Measurements from ENCODE around the gene NIT1. TPM values are rescaled to one million over a fixed set of nuclear protein-coding genes. Genes with fewer than 3 reads are reported as not detected.
"Not testable (repeated sequence)": the region's sequence is repeated elsewhere in the genome, so short reads cannot be mapped to it uniquely, and the experiment has no call there.

NIT1 gene
- total RNA-seq, 2 donors from 2014 or later, result 59.0 to 82.9 TPM

DNA sequence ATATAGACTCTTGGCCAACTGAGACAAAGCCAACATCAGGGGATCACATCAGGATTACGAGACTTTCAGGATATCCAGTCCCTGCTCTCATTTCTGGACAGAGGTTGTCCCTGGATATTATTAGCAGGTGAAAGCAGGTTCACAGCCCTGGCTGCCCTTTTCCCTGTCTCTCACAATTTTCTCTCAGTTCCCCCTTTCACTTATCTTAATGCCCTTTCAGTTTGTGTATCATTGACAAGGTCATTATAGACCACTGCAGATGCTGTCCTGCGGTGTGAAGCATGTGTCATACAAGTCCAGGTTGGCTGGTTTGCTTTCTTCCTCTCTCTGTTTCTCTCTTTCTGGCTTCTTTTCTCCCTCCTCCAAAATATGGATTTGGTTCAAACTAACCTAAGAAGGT is 21.9 kb upstream of the NIT1 start:
- H3K27ac Mint-ChIP-seq, result no peak overlapping the region
- DNase-seq (ENCODE audit: low spot score in 2 of 2) (no peak), ATAC-seq (no peak)
- H3K36me3 Mint-ChIP-seq, result peaks cover 0 to 6% of the 10 kb centered on the region in 2 donors
- H3K9me3 Mint-ChIP-seq, result no peaks in the 10 kb centered on the region

DNA sequence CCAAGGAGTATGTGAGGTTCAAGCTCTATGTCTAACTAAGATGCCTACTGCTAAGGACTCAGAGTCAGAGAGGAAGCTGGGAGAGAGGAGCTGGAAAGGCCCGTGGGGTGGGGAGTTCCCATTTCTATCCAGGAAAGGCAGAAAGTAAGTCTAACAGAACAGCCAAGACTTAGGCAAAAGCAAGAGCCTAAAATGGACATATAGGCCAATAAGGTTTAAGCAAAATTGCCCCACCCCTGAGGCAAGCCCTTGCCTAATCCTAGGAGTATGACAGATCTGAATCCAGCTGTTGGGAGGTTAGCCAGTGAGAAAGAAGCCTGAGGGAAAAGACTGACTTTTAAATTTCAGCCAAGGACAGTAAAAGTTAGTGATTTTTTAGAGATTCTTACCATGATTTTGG is 21.4 kb upstream of the NIT1 start:
- DNase-seq (ENCODE audit: low spot score in 2 of 2) (no peak), ATAC-seq (no peak)
- Mint-ChIP-seq H3K36me3 (peaks cover 0 to 6% of the 10 kb centered on the region in 2 donors), H3K27ac (no peak overlapping the region), H3K9me3 (no peaks in the 10 kb centered on the region)

DNA sequence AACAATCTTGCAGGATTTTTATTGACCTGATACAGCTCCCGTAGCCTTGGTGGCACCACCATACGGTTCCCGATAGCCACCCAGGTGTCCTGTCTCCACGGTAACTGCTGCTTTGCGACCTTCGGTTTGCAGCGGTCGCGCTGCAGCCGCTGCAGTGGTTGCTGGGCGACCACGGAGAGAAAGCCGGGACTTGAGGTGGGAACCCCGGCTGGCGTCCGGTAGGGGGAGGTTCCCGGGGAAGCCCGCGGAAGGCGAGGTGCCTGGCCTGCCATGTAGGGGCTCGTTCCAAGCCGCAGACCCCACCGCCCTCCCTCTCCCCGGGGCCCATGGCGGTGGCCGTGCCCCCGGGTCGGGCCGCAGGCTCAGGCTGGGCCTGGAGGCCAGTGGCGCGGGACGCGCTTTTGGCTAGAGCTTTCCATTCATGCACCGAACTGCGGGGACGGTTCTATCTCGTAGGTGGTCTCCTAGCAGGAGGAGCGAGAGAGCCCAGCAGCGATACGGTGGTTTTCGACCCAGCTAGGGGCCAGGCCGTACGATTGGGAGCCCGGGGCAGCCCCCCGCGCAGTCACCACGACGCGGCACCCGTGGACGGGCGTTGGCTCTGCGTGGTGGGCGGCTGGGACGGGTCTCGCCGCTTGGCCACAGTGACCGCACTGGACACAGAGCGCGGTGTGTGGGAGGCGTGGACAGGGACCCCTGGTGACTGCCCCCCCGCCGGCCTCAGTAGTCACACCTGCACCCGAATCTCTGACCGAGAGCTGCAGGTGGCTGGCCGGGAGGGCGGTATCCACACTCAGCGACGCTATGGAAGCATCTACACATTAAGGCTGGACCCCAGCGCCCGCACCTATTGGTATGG is 19.5 kb upstream of the NIT1 start, which contains the start of gene KLHDC9:
Gene KLHDC9 (plus strand): TSS at position 152 of the 859 bp plus-strand sequence. CDS start 175 bp downstream, at position 327.
- ATAC-seq (peak; percentile 45 to 88), DNase-seq (ENCODE audit: low spot score in 2 of 2) (peak; percentile 63 to 71)
- peaks cover 4 to 6% of the 10 kb centered on the region in 2 donors for H3K36me3 Mint-ChIP-seq
- H3K9me3 Mint-ChIP-seq, result no peaks in the 10 kb centered on the region
- peak within 1 kb of the TSS; percentile 75 to 96 for H3K27ac Mint-ChIP-seq

- Mint-ChIP-seq H3K36me3 (peaks cover 4 to 6% of the 10 kb centered on the region in 2 donors), H3K27ac (peak overlapping the region in 1 of 2 donors; percentile 22)
Measured at GRCh38 chr1:161099090-161099802, 18.7 kb upstream of the NIT1 start.

DNA sequence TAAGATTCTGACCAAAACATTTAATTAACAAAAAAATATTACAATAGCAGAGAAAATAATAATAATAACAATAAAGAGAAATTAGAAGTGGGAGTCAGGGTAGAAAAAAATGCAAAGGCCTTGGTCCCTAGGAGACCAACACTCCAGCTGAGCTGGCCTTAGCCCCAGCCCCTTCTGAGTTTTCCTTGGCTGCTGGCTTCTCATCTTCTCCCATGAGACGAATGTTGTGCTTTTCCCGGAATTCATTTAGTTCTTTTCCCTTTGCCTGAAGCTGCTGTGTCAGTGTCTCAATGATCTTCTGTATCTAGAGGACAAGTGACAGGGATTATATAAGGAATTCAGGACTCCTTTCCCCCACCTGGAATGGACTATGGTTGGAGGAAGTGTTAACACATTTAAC is 17.3 kb upstream of the NIT1 start:
- peaks cover 4 to 6% of the 10 kb centered on the region in 2 donors for H3K36me3 Mint-ChIP-seq

More at GRCh38 chr1:161099090-161099802, 18.7 kb upstream of the NIT1 start:
- no peaks in the 10 kb centered on the region for H3K9me3 Mint-ChIP-seq
- ATAC-seq (no peak), DNase-seq (ENCODE audit: low spot score in 2 of 2) (no peak)

DNA sequence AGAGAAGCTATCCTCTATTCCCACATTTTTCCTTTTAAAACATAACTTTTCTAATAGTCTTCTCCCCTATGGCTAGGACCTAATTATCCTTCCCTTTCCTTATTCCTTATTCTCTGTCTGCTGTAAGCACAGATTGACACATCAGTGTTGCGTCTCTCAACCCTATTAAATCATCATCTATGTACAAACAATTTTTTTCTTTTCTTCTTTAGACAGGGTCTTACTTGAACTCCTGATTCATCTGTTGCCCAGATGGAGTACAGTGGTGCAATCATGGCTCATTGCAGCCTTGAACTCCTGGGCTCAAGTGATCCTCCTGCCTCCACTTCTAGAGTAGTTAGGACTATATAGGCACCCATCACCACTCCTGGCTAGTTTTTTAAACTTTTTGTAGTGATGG is 11.5 kb upstream of the NIT1 start:
- no peak for DNase-seq (ENCODE audit: low spot score in 2 of 2)
- H3K36me3 Mint-ChIP-seq, result peaks cover 17 to 20% of the 10 kb centered on the region in 2 donors
- no peak for ATAC-seq
- H3K9me3 Mint-ChIP-seq, result peaks cover 0 to 5% of the 10 kb centered on the region in 2 donors
- peak overlapping the region in 1 of 2 donors; percentile 24 for H3K27ac Mint-ChIP-seq

More for the DNA sequence above, 17.3 kb upstream of the NIT1 start:
- Mint-ChIP-seq H3K9me3 (no peaks in the 10 kb centered on the region), H3K27ac (no peak overlapping the region)
- DNase-seq (ENCODE audit: low spot score in 2 of 2) (no peak), ATAC-seq (no peak)

GRCh38 chr1:161111117-161111516 is 6.8 kb upstream of the NIT1 start:
- Mint-ChIP-seq H3K9me3 (peaks cover 0 to 5% of the 10 kb centered on the region in 2 donors), H3K36me3 (peaks cover 15 to 29% of the 10 kb centered on the region in 2 donors), H3K27ac (peak overlapping the region in 1 of 2 donors; percentile 50)
- DNase-seq (ENCODE audit: low spot score in 2 of 2) (no peak), ATAC-seq (no peak)

- Mint-ChIP-seq H3K9me3 (peaks cover 0 to under 1% of the 10 kb centered on the region in 2 donors), H3K36me3 (peaks cover 10 to 29% of the 10 kb centered on the region in 2 donors), H3K27ac (peak overlapping the region in 1 of 2 donors; percentile 50)
- ATAC-seq (no peak), DNase-seq (ENCODE audit: low spot score in 2 of 2) (no peak)
Measured at GRCh38 chr1:161111527-161111926, 6.4 kb upstream of the NIT1 start.

- Mint-ChIP-seq H3K9me3 (no peaks in the 10 kb centered on the region), H3K36me3 (peaks cover 23 to 37% of the 10 kb centered on the region in 2 donors), H3K27ac (peak overlapping the region; percentile 44 to 99)
- DNase-seq (ENCODE audit: low spot score in 2 of 2), result no peak
- ATAC-seq, result no peak
Measured at GRCh38 chr1:161113915-161114314, 4.0 kb upstream of the NIT1 start.

DNA sequence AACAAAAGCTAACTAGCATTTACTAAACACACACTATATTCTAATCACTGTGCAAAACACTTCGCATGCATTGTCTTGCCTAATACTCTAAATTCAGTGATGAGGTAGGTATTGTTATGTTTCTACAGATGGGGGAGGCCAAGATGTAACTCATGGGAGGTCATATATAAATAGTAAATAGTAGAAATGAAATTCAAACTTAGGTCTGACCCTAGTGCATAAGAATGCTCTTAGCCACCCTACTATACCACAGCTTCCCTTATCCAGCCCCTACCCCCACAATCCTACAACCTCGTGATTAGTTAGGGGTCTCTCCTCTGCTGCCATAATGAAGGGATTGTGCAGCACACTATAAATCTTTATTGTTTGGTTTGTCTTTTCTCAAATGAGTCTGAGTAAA is 3.3 kb upstream of the NIT1 start:
- Mint-ChIP-seq H3K9me3 (no peaks in the 10 kb centered on the region), H3K27ac (peak overlapping the region; percentile 70 to 99), H3K36me3 (peaks cover 27 to 36% of the 10 kb centered on the region in 2 donors)
- ATAC-seq, result no peak
- DNase-seq (ENCODE audit: low spot score in 2 of 2), result no peak

DNA sequence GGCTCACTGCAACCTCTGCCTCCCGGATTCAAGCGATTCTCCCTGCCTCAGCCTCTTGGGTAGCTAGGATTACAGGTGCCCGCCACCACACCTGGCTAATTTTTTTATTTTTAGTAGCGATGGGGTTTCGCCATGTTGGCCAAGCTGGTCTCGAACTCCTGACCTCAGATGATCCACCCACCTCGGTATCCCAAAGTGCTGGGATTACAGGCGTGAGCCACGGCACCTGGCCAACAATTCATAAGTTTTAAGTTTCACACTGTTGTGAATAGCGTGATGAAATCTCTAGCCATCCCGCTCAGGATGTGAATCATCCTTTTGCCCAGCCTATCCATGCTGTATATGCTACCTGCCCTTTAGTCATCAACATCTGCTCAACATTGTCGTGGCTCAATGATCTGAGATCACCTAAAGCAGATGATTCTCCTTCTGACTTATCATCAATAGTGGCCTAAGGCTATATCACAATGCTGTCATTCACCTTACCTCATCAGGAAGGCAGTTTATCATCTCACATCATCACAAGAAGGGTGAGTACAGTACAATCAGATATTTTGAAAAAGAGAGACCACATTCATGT is 2.7 kb upstream of the NIT1 start:
- Mint-ChIP-seq H3K27ac (peak overlapping the region; percentile 70 to 99), H3K9me3 (no peaks in the 10 kb centered on the region), H3K36me3 (peaks cover 34 to 41% of the 10 kb centered on the region in 2 donors)
- DNase-seq (ENCODE audit: low spot score in 2 of 2) (peak; percentile 51 to 75), ATAC-seq (peak; percentile 75 to 80)

DNA sequence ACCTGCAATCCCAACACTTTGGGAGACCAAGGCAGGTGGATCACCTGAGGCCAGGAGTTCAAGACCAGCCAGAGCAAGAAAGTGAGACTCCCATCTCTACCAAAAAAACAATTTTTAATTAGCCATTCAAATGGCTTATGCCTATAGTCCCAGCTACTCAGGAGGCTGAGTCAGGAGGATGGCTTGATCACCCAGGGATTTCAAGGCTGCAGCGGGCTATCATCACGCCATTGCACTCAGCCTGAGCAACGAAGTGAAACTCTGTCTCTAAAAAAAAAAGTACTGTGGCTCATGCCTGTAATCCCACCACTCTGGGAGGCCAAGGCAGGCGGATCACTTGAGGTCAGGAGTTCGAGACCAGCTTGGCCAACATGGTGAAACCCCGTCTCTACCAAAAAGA is 1.9 kb upstream of the NIT1 start:
- ATAC-seq; H3K9me3 Mint-ChIP-seq; DNase-seq (ENCODE audit: low spot score in 2 of 2): not testable (repeated sequence)
- peaks cover 39 to 44% of the 10 kb centered on the region in 2 donors for H3K36me3 Mint-ChIP-seq
- peak overlapping the region; percentile 70 to 99 for H3K27ac Mint-ChIP-seq

DNA sequence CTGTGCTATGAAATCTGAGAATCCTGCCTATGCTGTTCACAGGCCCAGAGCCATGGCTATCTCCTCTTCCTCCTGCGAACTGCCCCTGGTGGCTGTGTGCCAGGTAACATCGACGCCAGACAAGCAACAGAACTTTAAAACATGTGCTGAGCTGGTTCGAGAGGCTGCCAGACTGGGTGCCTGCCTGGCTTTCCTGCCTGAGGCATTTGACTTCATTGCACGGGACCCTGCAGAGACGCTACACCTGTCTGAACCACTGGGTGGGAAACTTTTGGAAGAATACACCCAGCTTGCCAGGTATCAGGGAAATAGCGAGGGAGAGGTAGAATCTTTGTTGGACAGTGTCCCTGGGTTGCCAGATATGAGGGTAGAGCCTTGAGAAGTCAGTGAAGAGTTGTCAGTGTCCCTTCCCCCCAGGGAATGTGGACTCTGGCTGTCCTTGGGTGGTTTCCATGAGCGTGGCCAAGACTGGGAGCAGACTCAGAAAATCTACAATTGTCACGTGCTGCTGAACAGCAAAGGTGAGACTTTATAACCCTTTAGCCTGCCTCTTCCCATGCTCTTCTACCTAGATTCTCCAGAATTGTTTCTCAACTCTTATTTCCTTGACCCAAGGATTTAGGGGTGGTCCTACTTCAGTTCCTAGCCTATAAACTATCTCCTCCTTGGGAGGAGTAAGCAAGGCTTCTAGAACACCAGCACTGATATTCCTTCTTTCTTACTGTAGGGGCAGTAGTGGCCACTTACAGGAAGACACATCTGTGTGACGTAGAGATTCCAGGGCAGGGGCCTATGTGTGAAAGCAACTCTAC is 1.4 kb downstream of the NIT1 start:
- H3K27ac Mint-ChIP-seq, result peak overlapping the region; percentile 98 to 99
- H3K36me3 Mint-ChIP-seq, result peaks cover 44 to 49% of the 10 kb centered on the region in 2 donors
- no peaks in the 10 kb centered on the region for H3K9me3 Mint-ChIP-seq

GRCh38 chr1:161121042-161121650 is 3.2 kb downstream of the NIT1 start:
- H3K36me3 Mint-ChIP-seq, result peaks cover 41 to 52% of the 10 kb centered on the region in 2 donors
- ATAC-seq (no peak), DNase-seq (ENCODE audit: low spot score in 2 of 2) (no peak)
- peak overlapping the region; percentile 90 to 99 for H3K27ac Mint-ChIP-seq
- H3K9me3 Mint-ChIP-seq, result no peaks in the 10 kb centered on the region

More for the DNA sequence above, 1.4 kb downstream of the NIT1 start:
- ATAC-seq (peak; percentile 58 to 59), DNase-seq (ENCODE audit: low spot score in 2 of 2) (peak; percentile 53 to 74)

DNA sequence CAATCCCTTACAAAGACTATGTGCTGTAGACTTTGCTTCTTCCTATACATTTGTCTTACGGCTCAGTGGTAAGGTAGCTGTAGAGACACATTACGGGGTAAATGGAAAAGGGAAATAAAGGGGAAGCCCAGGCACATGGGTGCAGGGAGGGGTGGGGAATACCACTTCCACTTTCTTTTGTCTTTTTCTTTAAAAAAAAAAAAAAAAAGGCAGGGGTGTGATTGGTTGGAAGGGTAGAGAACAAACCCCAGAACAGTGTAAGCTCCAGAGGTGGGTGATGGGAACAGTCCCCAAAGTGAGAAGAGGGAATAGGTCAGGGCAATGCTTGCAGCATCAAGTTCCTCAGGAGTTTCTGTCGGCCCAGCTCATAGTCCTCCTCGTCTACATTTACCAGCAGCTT is 3.9 kb downstream of the NIT1 start:
- H3K36me3 Mint-ChIP-seq, result peaks cover 41 to 56% of the 10 kb centered on the region in 2 donors
- H3K9me3 Mint-ChIP-seq, result no peaks in the 10 kb centered on the region
- no peak for ATAC-seq
- DNase-seq (ENCODE audit: low spot score in 2 of 2), result no peak
- peak overlapping the region; percentile 90 to 99 for H3K27ac Mint-ChIP-seq

Data from activated naive CD4-positive, alpha-beta T cell treated with anti-CD3 and anti-CD28 coated beads, Interleukin-2, amount 50 U/mL, for 72 hours (primary cell).